CD4-positive, CD25-positive, alpha-beta regulatory T cell (primary cell): Measurements from ENCODE around the gene ARHGAP27. TPM values are rescaled to one million over a fixed set of nuclear protein-coding genes. Genes with fewer than 3 reads are reported as not detected.
A peak's percentile ranks its signal among the peaks of the same experiment; 100 is the strongest.

Experiments used
- ATAC-seq, 2 donors: fragments of 150-1000 bp; cut with Tn5 transposase; one replicate each; pipeline ENCODE4 v1.10.0; 2021; ENCODE audit warnings: low read depth in 2 of 2, moderate number of reproducible peaks in 2 of 2, moderate library complexity in 1 of 2
- DNase-seq, 3 donors: peaks; one replicate each; pipeline versions ENCODE4 v3.0.0 to v3.0.0-alpha.2; 2012 to 2022; ENCODE audit warnings: mixed read lengths in 1 of 3
- H3K27ac ChIP-seq: one replicate; pipeline ENCODE4 v1.7.0; 2013; ENCODE audit warnings: mild to moderate bottlenecking, low read length; ENCODE audit not compliant: insufficient read depth, poor library complexity, severe bottlenecking
- H3K27me3 ChIP-seq: one replicate; pipeline ENCODE4 v1.7.0; 2013; ENCODE audit warnings: low read length; ENCODE audit not compliant: control insufficient read depth, insufficient read depth
- H3K36me3 ChIP-seq: one replicate; pipeline ENCODE4 v1.7.0; 2013; ENCODE audit warnings: mild to moderate bottlenecking, low read length, moderate library complexity; ENCODE audit not compliant: control insufficient read depth, insufficient read depth
- H3K4me1 ChIP-seq: 2 replicates; pipeline ENCODE4 v1.7.0; 2013; ENCODE audit warnings: mild to moderate bottlenecking, low read length; ENCODE audit not compliant: insufficient read depth, control insufficient read depth, poor library complexity, severe bottlenecking
- H3K4me3 ChIP-seq: one replicate; pipeline ENCODE4 v1.7.0; 2013; ENCODE audit warnings: low read depth, mild to moderate bottlenecking, low read length, moderate library complexity
- H3K9me3 ChIP-seq, 2 experiments: 1 replicate in 1 of 2; 2 replicates in 1 of 2; pipeline ENCODE4 v1.7.0; 2013; ENCODE audit warnings: low read length in 2 of 2, mild to moderate bottlenecking in 1 of 2, moderate library complexity in 1 of 2; ENCODE audit not compliant: control insufficient read depth in 2 of 2
- H3K27ac Mint-ChIP-seq, 3 donors: one replicate each; pipeline ENCODE4 v1.8.0; 2020 to 2022; ENCODE audit warnings: mild to moderate bottlenecking in 3 of 3, mixed read lengths in 3 of 3, moderate library complexity in 2 of 3
- H3K27me3 Mint-ChIP-seq: one replicate; pipeline ENCODE4 v1.8.0; 2022; ENCODE audit warnings: mild to moderate bottlenecking, mixed read lengths
- H3K36me3 Mint-ChIP-seq: one replicate; pipeline ENCODE4 v1.8.0; 2020; ENCODE audit warnings: mixed read lengths
- H3K4me1 Mint-ChIP-seq, 4 donors: one replicate each; pipeline ENCODE4 v1.8.0; 2020 to 2022; ENCODE audit warnings: mixed read lengths in 4 of 4, mild to moderate bottlenecking in 1 of 4
- H3K4me3 Mint-ChIP-seq, 4 donors: one replicate each; pipeline ENCODE4 v1.8.0; 2020 to 2022; ENCODE audit warnings: mild to moderate bottlenecking in 4 of 4, mixed read lengths in 4 of 4, moderate library complexity in 3 of 4
- H3K9me3 Mint-ChIP-seq, 7 donors: one replicate each; pipeline ENCODE4 v1.8.0; 2020 to 2022; ENCODE audit warnings: mixed read lengths in 7 of 7, mild to moderate bottlenecking in 3 of 7, moderate library complexity in 2 of 7
- polyA plus RNA-seq, 4 donors: library from polyadenylated mRNA; unstranded; fragments of 300-500 nt; fragmentation: Illumina TruSeq; gene quantifications; one replicate each; pipeline ENCODE4 v1.2.3, GENCODE V29; 2021
- total RNA-seq: library from RNA; stranded (reverse); gene quantifications from one replicate; pipeline ENCODE4 v1.2.3, GENCODE V29; 2022

Gene ARHGAP27
- total and polyA plus RNA-seq, 5 donors from 2014 or later = 23.9 to 78.5 (median 26.0) TPM

GRCh38 chr17:45427181-45427835, 5.4 kb downstream of the ARHGAP27 start:
- H3K4me3 ChIP-seq = no peak overlapping the region
- no peaks in the 10 kb centered on the region for H3K9me3 ChIP-seq
- Mint-ChIP-seq H3K4me3 (peak overlapping the region in 1 of 4 donors; percentile 76), H3K27me3 (no peaks in the 10 kb centered on the region), H3K9me3 (no peaks in the 10 kb centered on the region), H3K4me1 (peaks cover 0 to 25% (median 7%) of the 10 kb centered on the region in 4 donors), H3K36me3 (no peaks in the 10 kb centered on the region), H3K27ac (no peak overlapping the region)
- H3K36me3 ChIP-seq = no peaks in the 10 kb centered on the region
- no peak overlapping the region for H3K27ac ChIP-seq
- H3K27me3 ChIP-seq = no peaks in the 10 kb centered on the region
- DNase-seq = no peak
- ATAC-seq = no peak
- peaks cover 27% of the 10 kb centered on the region for H3K4me1 ChIP-seq

DNA sequence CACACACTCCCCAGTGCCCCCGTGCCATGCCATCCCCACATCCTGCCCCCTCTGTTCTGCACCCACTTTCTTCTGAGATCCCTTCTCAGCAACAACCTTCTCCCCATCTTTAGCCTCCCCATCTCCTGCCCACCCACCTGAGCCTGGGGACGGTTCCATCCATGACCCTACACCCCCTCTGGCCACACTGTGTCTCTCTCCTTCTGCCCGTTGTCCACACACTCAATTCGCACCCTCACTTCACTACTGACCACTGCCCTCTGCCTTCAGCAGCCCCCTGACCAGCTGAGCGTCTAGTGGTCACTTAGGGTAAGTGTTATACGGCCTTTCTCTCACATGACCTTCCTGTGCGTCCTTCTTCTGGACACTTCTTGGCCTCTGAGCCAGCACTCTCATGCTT, 6.1 kb downstream of the ARHGAP27 start:
- Histone ChIP-seq H3K4me1 (peaks cover 23% of the 10 kb centered on the region), H3K36me3 (no peaks in the 10 kb centered on the region), H3K4me3 (no peak overlapping the region), H3K27me3 (no peaks in the 10 kb centered on the region), H3K27ac (no peak overlapping the region), H3K9me3 (no peaks in the 10 kb centered on the region)
- no peak overlapping the region for H3K4me3 Mint-ChIP-seq
- ATAC-seq = no peak
- H3K9me3 Mint-ChIP-seq = no peaks in the 10 kb centered on the region
- no peak for DNase-seq
- H3K27ac Mint-ChIP-seq = no peak overlapping the region
- H3K36me3 Mint-ChIP-seq = no peaks in the 10 kb centered on the region
- H3K4me1 Mint-ChIP-seq = peaks cover 0 to 24% (median 7%) of the 10 kb centered on the region in 4 donors
- no peaks in the 10 kb centered on the region for H3K27me3 Mint-ChIP-seq

- Histone ChIP-seq H3K4me1 (peaks cover 17% of the 10 kb centered on the region), H3K27ac (no peak overlapping the region), H3K27me3 (no peaks in the 10 kb centered on the region), H3K36me3 (no peaks in the 10 kb centered on the region), H3K9me3 (no peaks in the 10 kb centered on the region), H3K4me3 (no peak overlapping the region)
- Mint-ChIP-seq H3K4me1 (peaks cover 0 to 20% (median 7%) of the 10 kb centered on the region in 4 donors), H3K36me3 (no peaks in the 10 kb centered on the region), H3K27me3 (no peaks in the 10 kb centered on the region), H3K9me3 (no peaks in the 10 kb centered on the region), H3K27ac (peak overlapping the region in 1 of 3 donors; percentile 74), H3K4me3 (no peak overlapping the region)
- DNase-seq (no peak), ATAC-seq (no peak)
These were observed 6.7 kb downstream of the ARHGAP27 start for GRCh38 chr17:45425984-45426413.

- peaks cover 11% of the 10 kb centered on the region for H3K4me1 ChIP-seq
- Mint-ChIP-seq H3K27me3 (no peaks in the 10 kb centered on the region), H3K4me3 (no peak overlapping the region), H3K27ac (no peak overlapping the region), H3K36me3 (no peaks in the 10 kb centered on the region), H3K4me1 (peaks cover 0 to 14% (median 7%) of the 10 kb centered on the region in 4 donors), H3K9me3 (no peaks in the 10 kb centered on the region)
- no peak overlapping the region for H3K4me3 ChIP-seq
- no peaks in the 10 kb centered on the region for H3K36me3 ChIP-seq
- no peak for DNase-seq
- ATAC-seq = no peak
- no peak overlapping the region for H3K27ac ChIP-seq
- no peaks in the 10 kb centered on the region for H3K27me3 ChIP-seq
- no peaks in the 10 kb centered on the region for H3K9me3 ChIP-seq
These were observed 7.3 kb downstream of the ARHGAP27 start for GRCh38 chr17:45425125-45425983.

GRCh38 chr17:45424769-45425124, 7.9 kb downstream of the ARHGAP27 start:
- no peaks in the 10 kb centered on the region for H3K36me3 Mint-ChIP-seq
- Histone ChIP-seq H3K36me3 (no peaks in the 10 kb centered on the region), H3K9me3 (no peaks in the 10 kb centered on the region), H3K27me3 (no peaks in the 10 kb centered on the region), H3K4me3 (no peak overlapping the region), H3K27ac (no peak overlapping the region), H3K4me1 (peaks cover 11% of the 10 kb centered on the region)
- DNase-seq = no peak
- H3K9me3 Mint-ChIP-seq = no peaks in the 10 kb centered on the region
- peaks cover 4% of the 10 kb centered on the region for H3K27me3 Mint-ChIP-seq
- H3K4me1 Mint-ChIP-seq = peaks cover 0 to 14% (median 7%) of the 10 kb centered on the region in 4 donors
- H3K27ac Mint-ChIP-seq = no peak overlapping the region
- ATAC-seq = no peak
- H3K4me3 Mint-ChIP-seq = no peak overlapping the region

GRCh38 chr17:45423975-45424335, 8.7 kb downstream of the ARHGAP27 start:
- ATAC-seq = no peak
- Mint-ChIP-seq H3K9me3 (no peaks in the 10 kb centered on the region), H3K36me3 (no peaks in the 10 kb centered on the region), H3K27ac (no peak overlapping the region), H3K27me3 (peaks cover 4% of the 10 kb centered on the region), H3K4me1 (peaks cover 0 to 12% (median 6%) of the 10 kb centered on the region in 4 donors), H3K4me3 (no peak overlapping the region)
- H3K27ac ChIP-seq = no peak overlapping the region
- H3K36me3 ChIP-seq = no peaks in the 10 kb centered on the region
- no peak for DNase-seq
- peaks cover 11% of the 10 kb centered on the region for H3K4me1 ChIP-seq
- no peaks in the 10 kb centered on the region for H3K27me3 ChIP-seq
- no peak overlapping the region for H3K4me3 ChIP-seq
- no peaks in the 10 kb centered on the region for H3K9me3 ChIP-seq

DNA sequence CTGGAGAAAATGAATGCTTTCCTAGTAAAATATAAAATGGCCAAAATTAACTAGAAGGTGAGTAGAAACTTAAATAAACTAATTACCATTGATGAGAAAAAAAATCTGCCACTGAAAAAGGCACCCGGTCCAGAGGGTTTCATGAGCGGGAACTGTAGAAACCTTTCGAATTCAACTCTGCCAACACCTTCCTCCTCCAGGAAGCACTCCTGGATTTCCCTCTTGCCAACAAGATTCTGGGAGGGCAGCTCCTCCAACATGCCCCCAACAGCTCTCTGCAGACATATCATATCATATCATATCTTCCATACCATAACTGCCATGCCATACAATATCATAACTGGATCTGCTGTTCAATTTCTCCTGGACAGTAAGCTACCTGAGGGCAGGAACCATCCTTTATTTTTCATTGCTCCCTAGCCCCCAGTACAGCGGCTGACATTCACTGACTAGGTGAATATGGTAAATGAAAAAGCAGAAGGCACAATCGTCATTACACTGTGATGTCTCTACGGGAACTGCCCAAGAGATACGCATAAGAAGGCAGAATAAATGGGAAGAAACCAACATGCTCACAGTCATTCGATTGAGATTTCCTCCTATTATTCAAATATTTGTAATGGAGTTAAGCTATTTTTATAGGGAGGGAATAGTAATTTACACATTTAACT, 9.2 kb downstream of the ARHGAP27 start:
- H3K4me3 ChIP-seq = no peak overlapping the region
- H3K36me3 ChIP-seq = no peaks in the 10 kb centered on the region
- DNase-seq = no peak
- no peaks in the 10 kb centered on the region for H3K9me3 ChIP-seq
- H3K4me1 Mint-ChIP-seq = peaks cover 0 to 7% (median 2%) of the 10 kb centered on the region in 4 donors
- H3K9me3 Mint-ChIP-seq = no peaks in the 10 kb centered on the region
- peaks cover 4% of the 10 kb centered on the region for H3K27me3 Mint-ChIP-seq
- H3K27me3 ChIP-seq = no peaks in the 10 kb centered on the region
- H3K27ac ChIP-seq = no peak overlapping the region
- ATAC-seq = no peak
- H3K27ac Mint-ChIP-seq = no peak overlapping the region
- no peak overlapping the region for H3K4me3 Mint-ChIP-seq
- no peaks in the 10 kb centered on the region for H3K36me3 Mint-ChIP-seq
- H3K4me1 ChIP-seq = peaks cover 7% of the 10 kb centered on the region
